Osteocyte (in vitro differentiated cells): Measurements from ENCODE around the gene GALNTL6. TPM values are rescaled to one million over a fixed set of nuclear protein-coding genes. Genes with fewer than 3 reads are reported as not detected.

Source experiments
- DNase-seq: peaks from one replicate; pipeline ENCODE4 v3.0.0; 2021; ENCODE audit warnings: mixed read lengths; ENCODE audit not compliant: unreplicated experiment; ENCODE audit errors: extremely low spot score
- H3K27ac Mint-ChIP-seq: one replicate; pipeline ENCODE4 v1.8.0; 2021; ENCODE audit warnings: mild to moderate bottlenecking, mixed read lengths; ENCODE audit not compliant: unreplicated experiment
- H3K27me3 Mint-ChIP-seq: one replicate; pipeline ENCODE4 v1.8.0; 2021; ENCODE audit warnings: mixed read lengths; ENCODE audit not compliant: unreplicated experiment
- H3K36me3 Mint-ChIP-seq: one replicate; pipeline ENCODE4 v1.8.0; 2021; ENCODE audit warnings: mixed read lengths; ENCODE audit not compliant: unreplicated experiment
- H3K4me1 Mint-ChIP-seq: one replicate; pipeline ENCODE4 v1.8.0; 2021; ENCODE audit warnings: mixed read lengths; ENCODE audit not compliant: unreplicated experiment
- H3K4me3 Mint-ChIP-seq: one replicate; pipeline ENCODE4 v1.8.0; 2021; ENCODE audit warnings: mild to moderate bottlenecking, moderate library complexity, mixed read lengths; ENCODE audit not compliant: unreplicated experiment
- H3K9me3 Mint-ChIP-seq: one replicate; pipeline ENCODE4 v1.8.0; 2021; ENCODE audit warnings: mixed read lengths; ENCODE audit not compliant: unreplicated experiment
- total RNA-seq: library from RNA; stranded (reverse); gene quantifications from 2 replicates; pipeline ENCODE4 v1.2.1, GENCODE V29; 2021
- TF ChIP-seq, protein P1 (sequence below): fragments of 200-600 bp; sonication (generic); IDR thresholded peaks from 2 replicates; pipeline ENCODE4 v1.5.0; 2021; ENCODE audit warnings: antibody characterized with exemption, mild to moderate bottlenecking, moderate library complexity

GALNTL6 gene
- total RNA-seq, 1 donor from 2014 or later: not detected

DNA sequence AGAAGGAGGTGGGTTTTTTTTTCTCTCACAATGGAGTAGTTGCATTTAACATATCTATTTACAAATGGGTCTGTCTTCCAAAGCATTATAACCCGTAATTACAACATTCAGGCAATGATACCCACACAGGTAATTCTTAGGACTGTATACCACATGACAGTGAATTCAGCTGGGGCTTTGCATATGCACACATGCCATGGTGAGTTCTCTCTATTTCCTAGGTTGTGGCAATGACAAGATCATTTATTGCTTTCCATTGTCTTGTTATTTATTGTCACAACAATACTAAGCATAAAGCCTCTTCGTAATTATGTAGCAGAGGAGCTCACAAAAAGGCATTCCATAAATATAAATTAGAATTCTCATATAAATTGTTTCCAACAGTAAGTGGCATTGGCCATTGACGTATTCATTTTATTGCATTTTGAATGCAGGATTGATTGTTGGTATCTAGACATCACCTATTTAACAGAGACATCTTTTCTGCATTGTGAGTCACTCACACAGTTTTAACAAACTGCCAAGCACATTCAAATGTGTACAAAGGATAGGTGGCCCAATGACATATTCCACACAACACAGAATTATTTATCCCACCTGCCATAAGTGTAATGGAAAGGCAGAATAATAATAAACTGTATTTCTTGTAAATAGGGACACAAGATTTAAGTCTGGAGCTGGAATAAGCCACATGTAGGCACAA lies 964.7 kb downstream of the GALNTL6 start:
- no peak overlapping the region for H3K4me3 Mint-ChIP-seq
- no peaks in the 10 kb centered on the region for H3K36me3 Mint-ChIP-seq
- no peak overlapping the region for H3K27ac Mint-ChIP-seq
- no peak for DNase-seq
- H3K27me3 Mint-ChIP-seq: no peaks in the 10 kb centered on the region
- H3K9me3 Mint-ChIP-seq: no peaks in the 10 kb centered on the region
- H3K4me1 Mint-ChIP-seq: peaks cover 3% of the 10 kb centered on the region
- TF ChIP-seq, protein P1, sequence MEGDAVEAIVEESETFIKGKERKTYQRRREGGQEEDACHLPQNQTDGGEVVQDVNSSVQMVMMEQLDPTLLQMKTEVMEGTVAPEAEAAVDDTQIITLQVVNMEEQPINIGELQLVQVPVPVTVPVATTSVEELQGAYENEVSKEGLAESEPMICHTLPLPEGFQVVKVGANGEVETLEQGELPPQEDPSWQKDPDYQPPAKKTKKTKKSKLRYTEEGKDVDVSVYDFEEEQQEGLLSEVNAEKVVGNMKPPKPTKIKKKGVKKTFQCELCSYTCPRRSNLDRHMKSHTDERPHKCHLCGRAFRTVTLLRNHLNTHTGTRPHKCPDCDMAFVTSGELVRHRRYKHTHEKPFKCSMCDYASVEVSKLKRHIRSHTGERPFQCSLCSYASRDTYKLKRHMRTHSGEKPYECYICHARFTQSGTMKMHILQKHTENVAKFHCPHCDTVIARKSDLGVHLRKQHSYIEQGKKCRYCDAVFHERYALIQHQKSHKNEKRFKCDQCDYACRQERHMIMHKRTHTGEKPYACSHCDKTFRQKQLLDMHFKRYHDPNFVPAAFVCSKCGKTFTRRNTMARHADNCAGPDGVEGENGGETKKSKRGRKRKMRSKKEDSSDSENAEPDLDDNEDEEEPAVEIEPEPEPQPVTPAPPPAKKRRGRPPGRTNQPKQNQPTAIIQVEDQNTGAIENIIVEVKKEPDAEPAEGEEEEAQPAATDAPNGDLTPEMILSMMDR: no peak

GRCh38 chr4:172778583-172778982 lies 965.4 kb downstream of the GALNTL6 start:
- Mint-ChIP-seq H3K27ac (no peak overlapping the region), H3K4me3 (no peak overlapping the region), H3K27me3 (no peaks in the 10 kb centered on the region), H3K4me1 (peaks cover 3% of the 10 kb centered on the region), H3K9me3 (no peaks in the 10 kb centered on the region), H3K36me3 (no peaks in the 10 kb centered on the region)
- no peak for DNase-seq
- TF ChIP-seq, protein P1: no peak

- no peaks in the 10 kb centered on the region for H3K36me3 Mint-ChIP-seq
- no peaks in the 10 kb centered on the region for H3K27me3 Mint-ChIP-seq
- H3K4me1 Mint-ChIP-seq: peaks cover 5% of the 10 kb centered on the region
- H3K27ac Mint-ChIP-seq: no peak overlapping the region
- TF ChIP-seq, protein P1: no peak
- H3K4me3 Mint-ChIP-seq: no peak overlapping the region
- DNase-seq: no peak
- no peaks in the 10 kb centered on the region for H3K9me3 Mint-ChIP-seq
Measured at GRCh38 chr4:172780566-172781081, 967.4 kb downstream of the GALNTL6 start.

DNA sequence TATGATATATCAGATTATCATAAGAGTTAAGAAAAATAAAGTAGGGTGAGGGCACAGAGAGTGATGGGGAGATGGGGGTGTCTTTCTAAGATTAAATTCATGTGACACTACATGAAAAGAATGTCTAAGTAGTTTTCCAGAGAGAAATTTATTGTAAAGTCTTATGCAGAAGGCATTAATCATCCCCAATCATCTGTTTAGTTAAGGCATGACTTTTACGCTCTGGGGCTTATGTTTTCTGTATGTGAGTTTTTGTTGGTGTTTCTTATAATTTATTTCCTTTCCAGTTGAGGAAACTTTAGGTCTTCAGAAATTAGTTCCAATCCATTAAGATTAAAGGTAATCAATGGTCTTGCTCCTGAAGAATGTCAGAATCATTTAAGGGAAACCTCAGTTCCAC lies 972.4 kb downstream of the GALNTL6 start:
- TF ChIP-seq, protein P1: no peak
- no peaks in the 10 kb centered on the region for H3K9me3 Mint-ChIP-seq
- H3K4me1 Mint-ChIP-seq: peaks cover 14% of the 10 kb centered on the region
- H3K27me3 Mint-ChIP-seq: no peaks in the 10 kb centered on the region
- DNase-seq: no peak
- H3K4me3 Mint-ChIP-seq: no peak overlapping the region
- H3K36me3 Mint-ChIP-seq: no peaks in the 10 kb centered on the region
- no peak overlapping the region for H3K27ac Mint-ChIP-seq

- DNase-seq: no peak
- Mint-ChIP-seq H3K36me3 (no peaks in the 10 kb centered on the region), H3K9me3 (no peaks in the 10 kb centered on the region), H3K27me3 (no peaks in the 10 kb centered on the region), H3K4me3 (no peak overlapping the region), H3K27ac (no peak overlapping the region), H3K4me1 (peaks cover 14% of the 10 kb centered on the region)
- TF ChIP-seq, protein P1: no peak
Measured at GRCh38 chr4:172786039-172786792, 973.0 kb downstream of the GALNTL6 start.
